ENCODE data around the gene GID8.

GRCh38 chr20:62925420-62926228 is 12.3 kb upstream of the GID8 start:
- TF ChIP-seq EZH2phosphoT487 (IDR thresholded peaks at IDR 0.05; ENCODE audit: insufficient read depth, low read depth): no peak
- TF ChIP-seq EZH2 (IDR thresholded peaks at IDR 0.05; ENCODE audit: insufficient read depth, poor library complexity, severe bottlenecking): no peak

All from GM23248 (cell line).